NCI-H510A (cell line): ENCODE results near the gene LRP6.
"Not testable (repeated sequence)": the region's sequence is repeated elsewhere in the genome, so short reads cannot be mapped to it uniquely, and the experiment has no call there.

Experiments used
- DNase-seq: peaks from one replicate; lab custom pipeline; 2025; lab: John Stamatoyannopoulos, UW

The LRP6 gene

GRCh38 chr12:12266873-12267741 is at the start of gene LRP6:
Gene LRP6 (minus strand): TSS chr12:12267044. CDS start chr12:12266735, 309 bp downstream.
- DNase-seq: peak; percentile 93

GRCh38 chr12:12315838-12316237 is 49.0 kb upstream of the LRP6 start:
- DNase-seq: no peak

GRCh38 chr12:12310695-12311094 is 43.9 kb upstream of the LRP6 start:
- DNase-seq: not testable (repeated sequence)

GRCh38 chr12:12305568-12306300 is 38.9 kb upstream of the LRP6 start:
- DNase-seq: no peak

GRCh38 chr12:12302976-12303375 is 36.1 kb upstream of the LRP6 start:
- DNase-seq: no peak

GRCh38 chr12:12301122-12301521 is 34.3 kb upstream of the LRP6 start:
- DNase-seq: no peak

GRCh38 chr12:12297201-12297830 is 30.5 kb upstream of the LRP6 start:
- DNase-seq: no peak

GRCh38 chr12:12294215-12295005 is 27.6 kb upstream of the LRP6 start:
- no peak for DNase-seq

GRCh38 chr12:12290206-12290605 is 23.4 kb upstream of the LRP6 start:
- no peak for DNase-seq

- no peak for DNase-seq
Observed at GRCh38 chr12:12286441-12286840, 19.6 kb upstream of the LRP6 start.

GRCh38 chr12:12282761-12283425 is 16.0 kb upstream of the LRP6 start:
- DNase-seq: no peak

GRCh38 chr12:12282202-12282601 is 15.4 kb upstream of the LRP6 start:
- DNase-seq: no peak

- DNase-seq: no peak
Observed at GRCh38 chr12:12281134-12281533, 14.3 kb upstream of the LRP6 start.

GRCh38 chr12:12278899-12279298 is 12.1 kb upstream of the LRP6 start:
- DNase-seq: no peak

- no peak for DNase-seq
Observed at GRCh38 chr12:12275874-12276273, 9.0 kb upstream of the LRP6 start.

GRCh38 chr12:12273291-12273957 is 6.6 kb upstream of the LRP6 start:
- DNase-seq: no peak

- DNase-seq: no peak
Observed at GRCh38 chr12:12272869-12273268, 6.0 kb upstream of the LRP6 start.

- no peak for DNase-seq
Observed at GRCh38 chr12:12270226-12270625, 3.4 kb upstream of the LRP6 start.

GRCh38 chr12:12267742-12268200 is 927 bp upstream of the LRP6 start:
- DNase-seq: peak; percentile 38

- no peak for DNase-seq
Observed at GRCh38 chr12:12266389-12266872, 413 bp downstream of the LRP6 start.
